SK-N-SH treated with all-trans-retinoic acid at 6 μM for 48 hours (cell line): ENCODE data around the gene NF1.

Source experiments
- ATAC-seq: fragments of 200-7000 bp; cut with Tn5 transposase; 3 replicates; pipeline ENCODE4 v1.9.1; 2020; ENCODE audit warnings: mild to moderate bottlenecking, moderate library complexity
- ARNTL ChIP-seq: fragments of 450-650 bp; formaldehyde crosslinking; IDR thresholded peaks from 2 replicates; pipeline ENCODE4 v1.5.0; 2020; ENCODE audit warnings: low read depth, mild to moderate bottlenecking, moderate library complexity, borderline replicate concordance
- BACH2 ChIP-seq: fragments of 250-450 bp; sonication (Bioruptor Pico); IDR thresholded peaks from 2 replicates; pipeline ENCODE4 v1.9.0; 2021; ENCODE audit warnings: mild to moderate bottlenecking, borderline replicate concordance
- CSDC2 ChIP-seq: fragments of 250-450 bp; sonication (Bioruptor Pico); IDR thresholded peaks from 2 replicates; pipeline ENCODE4 v1.5.0; 2020; ENCODE audit warnings: mild to moderate bottlenecking, moderate library complexity
- ISL1 ChIP-seq: fragments of 250-450 bp; sonication (Bioruptor Pico); IDR thresholded peaks from 2 replicates; pipeline ENCODE4 v2.1.2; 2022; ENCODE audit warnings: mild to moderate bottlenecking, moderate library complexity
- OSR1 ChIP-seq: fragments of 250-450 bp; sonication (Bioruptor Pico); IDR thresholded peaks from 2 replicates; pipeline ENCODE4 v1.8.0; 2022; ENCODE audit warnings: moderate library complexity, mild to moderate bottlenecking, inconsistent platforms
- PPARA ChIP-seq: fragments of 250-450 bp; sonication (Bioruptor Pico); IDR thresholded peaks from 2 replicates; pipeline ENCODE4 v1.5.0; 2020; ENCODE audit warnings: mild to moderate bottlenecking, borderline replicate concordance
- RARB ChIP-seq: fragments of 250-450 bp; sonication (Bioruptor Pico); IDR thresholded peaks from 2 replicates; pipeline ENCODE4 v1.8.0; 2021; ENCODE audit warnings: mild to moderate bottlenecking, moderate library complexity
- SNAI2 ChIP-seq: fragments of 250-450 bp; sonication (Bioruptor Pico); IDR thresholded peaks from 2 replicates; pipeline ENCODE4 v1.5.0; 2020; ENCODE audit warnings: mild to moderate bottlenecking, moderate library complexity
- TCF4 ChIP-seq: fragments of 250-450 bp; sonication (Bioruptor Pico); IDR thresholded peaks from 2 replicates; pipeline ENCODE4 v1.8.0; 2021; ENCODE audit warnings: mild to moderate bottlenecking, moderate library complexity, borderline replicate concordance
- TOX ChIP-seq: fragments of 250-450 bp; sonication (Bioruptor Pico); IDR thresholded peaks from 2 replicates; pipeline ENCODE4 v1.8.0; 2021; ENCODE audit warnings: mild to moderate bottlenecking, moderate library complexity, borderline replicate concordance
- ZC3H10 ChIP-seq: fragments of 250-450 bp; sonication (Bioruptor Pico); IDR thresholded peaks from 2 replicates; pipeline ENCODE4 v1.5.1; 2021; ENCODE audit warnings: mild to moderate bottlenecking, moderate library complexity
- ZFP30 ChIP-seq: fragments of 450-650 bp; formaldehyde crosslinking; IDR thresholded peaks from 2 replicates; pipeline ENCODE4 v1.5.0; 2022; ENCODE audit warnings: mild to moderate bottlenecking, moderate library complexity
- ZNF565 ChIP-seq: fragments of 450-650 bp; formaldehyde crosslinking; conservative IDR thresholded peaks from 2 replicates; pipeline ENCODE4 v1.5.0; 2020; ENCODE audit warnings: low read depth, mild to moderate bottlenecking, moderate library complexity
- ZNF70 ChIP-seq: fragments of 450-650 bp; formaldehyde crosslinking; IDR thresholded peaks from 2 replicates; pipeline ENCODE4 v1.5.0; 2020; ENCODE audit warnings: mild to moderate bottlenecking, moderate library complexity
- ZNF8 ChIP-seq: fragments of 450-650 bp; formaldehyde crosslinking; IDR thresholded peaks from 2 replicates; pipeline ENCODE4 v1.5.0; 2020; ENCODE audit warnings: mild to moderate bottlenecking, moderate library complexity
- TF ChIP-seq, protein P1 (sequence below): fragments of 250-450 bp; sonication (Bioruptor Pico); IDR thresholded peaks from 2 replicates; pipeline ENCODE4 v1.5.0; 2020; ENCODE audit warnings: mild to moderate bottlenecking, moderate library complexity
- TF ChIP-seq, protein P2 (sequence below): fragments of 250-450 bp; sonication (Bioruptor Pico); IDR thresholded peaks from 2 replicates; pipeline ENCODE4 v1.5.1; 2021; ENCODE audit warnings: mild to moderate bottlenecking, moderate library complexity
- TF ChIP-seq, protein P3 (sequence below): fragments of 250-450 bp; sonication (Bioruptor Pico); IDR thresholded peaks from 2 replicates; pipeline ENCODE4 v1.8.0; 2021; ENCODE audit warnings: low read depth, mild to moderate bottlenecking, moderate library complexity, borderline replicate concordance
- TF ChIP-seq, protein P4 (sequence below): fragments of 250-450 bp; sonication (Bioruptor Pico); IDR thresholded peaks from 2 replicates; pipeline ENCODE4 v1.8.0; 2020; ENCODE audit warnings: mild to moderate bottlenecking, moderate library complexity, borderline replicate concordance
- TF ChIP-seq, protein P5 (sequence below): fragments of 250-450 bp; sonication (Bioruptor Pico); IDR thresholded peaks from 2 replicates; pipeline ENCODE4 v1.5.1; 2020; ENCODE audit warnings: low read depth, mild to moderate bottlenecking, moderate library complexity

NF1 gene

DNA sequence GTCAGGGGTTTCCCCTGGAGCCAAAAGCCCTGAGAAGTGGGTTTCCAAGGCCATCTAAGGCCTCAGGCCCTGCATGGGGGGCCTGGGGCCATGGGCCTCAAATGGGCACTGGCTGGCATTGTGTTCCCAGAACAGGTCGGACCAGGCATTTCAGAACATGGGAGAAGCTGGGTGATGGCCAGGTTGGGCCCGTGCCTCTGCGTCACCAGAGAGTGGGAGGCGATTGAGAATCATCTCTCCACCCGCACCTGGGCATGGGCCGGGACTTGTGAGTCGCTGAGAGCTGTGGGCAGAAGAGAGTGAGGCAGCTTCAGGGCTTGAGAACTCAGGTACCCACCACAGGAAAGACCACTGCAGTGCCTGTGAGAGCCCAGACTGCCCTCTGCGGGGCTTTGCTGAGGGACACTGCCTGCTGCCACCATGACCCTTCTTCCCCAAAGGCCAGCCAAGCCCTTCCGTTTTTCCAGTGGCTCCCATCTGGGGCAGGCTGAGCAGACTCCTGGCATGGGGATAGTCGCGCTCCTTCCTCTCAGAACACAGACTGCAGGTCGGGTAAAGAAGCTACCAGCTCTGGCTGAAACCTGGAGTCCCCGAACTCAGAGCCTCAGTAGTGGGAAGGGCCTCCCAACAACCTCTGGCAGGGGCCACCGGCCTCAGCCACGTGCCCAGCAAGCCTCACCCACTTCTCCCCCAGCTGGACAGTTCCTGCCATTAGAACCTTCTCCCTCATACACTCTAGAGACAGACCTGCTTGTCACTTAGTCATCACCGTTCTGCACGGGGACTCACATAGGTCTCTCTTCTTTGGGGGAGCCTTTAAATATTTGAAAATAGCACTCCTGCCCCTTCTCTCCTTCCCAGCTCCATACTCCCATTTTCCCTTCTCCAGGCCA is 298.3 kb downstream of the NF1 start:
- ATAC-seq = no peak
- TF ChIP-seq ARNTL (CRISPR knock-in tag) (no peak), RARB (no peak), ZNF8 (CRISPR knock-in tag) (no peak), ZC3H10 (no peak), OSR1 (CRISPR knock-in tag) (no peak), ZNF70 (no peak), ISL1 (no peak)
- TF ChIP-seq, all 23 proteins: peak for 0

DNA sequence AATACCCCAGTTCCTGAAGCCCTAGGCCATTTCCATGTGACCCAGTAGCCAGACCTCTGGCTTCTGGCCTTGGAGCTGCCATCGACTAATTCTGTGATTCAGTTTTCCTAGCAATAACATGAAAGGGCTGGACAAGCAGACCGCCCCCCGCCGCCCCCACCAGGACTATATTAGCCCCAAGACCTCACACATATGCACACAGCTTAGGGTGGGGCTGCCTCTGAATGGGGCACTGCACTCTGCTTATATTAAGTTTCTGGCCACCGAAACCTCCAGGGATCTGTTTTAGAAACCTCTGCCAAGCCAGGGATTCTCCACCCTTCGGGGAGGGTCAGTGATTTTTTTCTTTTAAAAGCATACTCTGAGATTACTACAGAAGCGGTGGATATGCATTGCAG is 299.0 kb downstream of the NF1 start:
- TF ChIP-seq, protein P1, sequence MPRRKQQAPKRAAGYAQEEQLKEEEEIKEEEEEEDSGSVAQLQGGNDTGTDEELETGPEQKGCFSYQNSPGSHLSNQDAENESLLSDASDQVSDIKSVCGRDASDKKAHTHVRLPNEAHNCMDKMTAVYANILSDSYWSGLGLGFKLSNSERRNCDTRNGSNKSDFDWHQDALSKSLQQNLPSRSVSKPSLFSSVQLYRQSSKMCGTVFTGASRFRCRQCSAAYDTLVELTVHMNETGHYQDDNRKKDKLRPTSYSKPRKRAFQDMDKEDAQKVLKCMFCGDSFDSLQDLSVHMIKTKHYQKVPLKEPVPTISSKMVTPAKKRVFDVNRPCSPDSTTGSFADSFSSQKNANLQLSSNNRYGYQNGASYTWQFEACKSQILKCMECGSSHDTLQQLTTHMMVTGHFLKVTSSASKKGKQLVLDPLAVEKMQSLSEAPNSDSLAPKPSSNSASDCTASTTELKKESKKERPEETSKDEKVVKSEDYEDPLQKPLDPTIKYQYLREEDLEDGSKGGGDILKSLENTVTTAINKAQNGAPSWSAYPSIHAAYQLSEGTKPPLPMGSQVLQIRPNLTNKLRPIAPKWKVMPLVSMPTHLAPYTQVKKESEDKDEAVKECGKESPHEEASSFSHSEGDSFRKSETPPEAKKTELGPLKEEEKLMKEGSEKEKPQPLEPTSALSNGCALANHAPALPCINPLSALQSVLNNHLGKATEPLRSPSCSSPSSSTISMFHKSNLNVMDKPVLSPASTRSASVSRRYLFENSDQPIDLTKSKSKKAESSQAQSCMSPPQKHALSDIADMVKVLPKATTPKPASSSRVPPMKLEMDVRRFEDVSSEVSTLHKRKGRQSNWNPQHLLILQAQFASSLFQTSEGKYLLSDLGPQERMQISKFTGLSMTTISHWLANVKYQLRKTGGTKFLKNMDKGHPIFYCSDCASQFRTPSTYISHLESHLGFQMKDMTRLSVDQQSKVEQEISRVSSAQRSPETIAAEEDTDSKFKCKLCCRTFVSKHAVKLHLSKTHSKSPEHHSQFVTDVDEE (CRISPR knock-in tag) = no peak
- no peak for ATAC-seq

DNA sequence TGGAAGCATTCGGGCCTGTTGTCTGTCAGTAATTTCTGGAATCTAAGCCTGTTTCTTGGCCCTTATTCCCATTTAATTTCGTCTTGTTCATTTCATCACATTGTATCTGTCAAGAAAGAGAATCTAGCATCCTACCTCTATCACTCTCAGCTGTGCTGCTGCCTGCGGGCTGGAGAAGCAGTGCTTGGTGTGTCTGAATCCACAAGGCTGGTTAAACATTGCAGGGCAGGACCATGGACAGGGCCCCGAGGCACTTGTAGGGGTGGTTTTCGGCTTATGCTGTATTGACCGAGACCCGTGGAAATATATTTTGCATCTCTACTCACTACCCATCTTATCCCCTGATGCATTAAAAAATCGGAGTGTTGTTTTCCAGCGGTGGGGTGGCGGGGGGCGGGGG is 299.8 kb downstream of the NF1 start:
- 0 out of 3 replicates have a peak, but pooled peaks have one; percentile 32 for ATAC-seq
- TF ChIP-seq ZNF565 (CRISPR knock-in tag) (no peak), ZFP30 (no peak), ISL1 (no peak), BACH2 (CRISPR knock-in tag) (no peak), TOX (no peak), ZNF8 (CRISPR knock-in tag) (no peak), TCF4 (CRISPR knock-in tag) (no peak), CSDC2 (CRISPR knock-in tag) (no peak), PPARA (CRISPR knock-in tag) (no peak), SNAI2 (no peak), OSR1 (CRISPR knock-in tag) (no peak), ZC3H10 (no peak), ARNTL (CRISPR knock-in tag) (no peak), ZNF70 (no peak)
- TF ChIP-seq, protein P1 (CRISPR knock-in tag) = no peak
- TF ChIP-seq, protein P2, sequence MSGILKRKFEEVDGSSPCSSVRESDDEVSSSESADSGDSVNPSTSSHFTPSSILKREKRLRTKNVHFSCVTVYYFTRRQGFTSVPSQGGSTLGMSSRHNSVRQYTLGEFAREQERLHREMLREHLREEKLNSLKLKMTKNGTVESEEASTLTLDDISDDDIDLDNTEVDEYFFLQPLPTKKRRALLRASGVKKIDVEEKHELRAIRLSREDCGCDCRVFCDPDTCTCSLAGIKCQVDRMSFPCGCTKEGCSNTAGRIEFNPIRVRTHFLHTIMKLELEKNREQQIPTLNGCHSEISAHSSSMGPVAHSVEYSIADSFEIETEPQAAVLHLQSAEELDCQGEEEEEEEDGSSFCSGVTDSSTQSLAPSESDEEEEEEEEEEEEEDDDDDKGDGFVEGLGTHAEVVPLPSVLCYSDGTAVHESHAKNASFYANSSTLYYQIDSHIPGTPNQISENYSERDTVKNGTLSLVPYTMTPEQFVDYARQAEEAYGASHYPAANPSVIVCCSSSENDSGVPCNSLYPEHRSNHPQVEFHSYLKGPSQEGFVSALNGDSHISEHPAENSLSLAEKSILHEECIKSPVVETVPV (CRISPR knock-in tag) = no peak
- TF ChIP-seq, protein P3, sequence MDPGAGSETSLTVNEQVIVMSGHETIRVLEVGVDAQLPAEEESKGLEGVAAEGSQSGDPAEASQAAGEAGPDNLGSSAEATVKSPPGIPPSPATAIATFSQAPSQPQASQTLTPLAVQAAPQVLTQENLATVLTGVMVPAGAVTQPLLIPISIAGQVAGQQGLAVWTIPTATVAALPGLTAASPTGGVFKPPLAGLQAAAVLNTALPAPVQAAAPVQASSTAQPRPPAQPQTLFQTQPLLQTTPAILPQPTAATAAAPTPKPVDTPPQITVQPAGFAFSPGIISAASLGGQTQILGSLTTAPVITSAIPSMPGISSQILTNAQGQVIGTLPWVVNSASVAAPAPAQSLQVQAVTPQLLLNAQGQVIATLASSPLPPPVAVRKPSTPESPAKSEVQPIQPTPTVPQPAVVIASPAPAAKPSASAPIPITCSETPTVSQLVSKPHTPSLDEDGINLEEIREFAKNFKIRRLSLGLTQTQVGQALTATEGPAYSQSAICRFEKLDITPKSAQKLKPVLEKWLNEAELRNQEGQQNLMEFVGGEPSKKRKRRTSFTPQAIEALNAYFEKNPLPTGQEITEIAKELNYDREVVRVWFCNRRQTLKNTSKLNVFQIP (CRISPR knock-in tag) = no peak
- TF ChIP-seq, protein P4, sequence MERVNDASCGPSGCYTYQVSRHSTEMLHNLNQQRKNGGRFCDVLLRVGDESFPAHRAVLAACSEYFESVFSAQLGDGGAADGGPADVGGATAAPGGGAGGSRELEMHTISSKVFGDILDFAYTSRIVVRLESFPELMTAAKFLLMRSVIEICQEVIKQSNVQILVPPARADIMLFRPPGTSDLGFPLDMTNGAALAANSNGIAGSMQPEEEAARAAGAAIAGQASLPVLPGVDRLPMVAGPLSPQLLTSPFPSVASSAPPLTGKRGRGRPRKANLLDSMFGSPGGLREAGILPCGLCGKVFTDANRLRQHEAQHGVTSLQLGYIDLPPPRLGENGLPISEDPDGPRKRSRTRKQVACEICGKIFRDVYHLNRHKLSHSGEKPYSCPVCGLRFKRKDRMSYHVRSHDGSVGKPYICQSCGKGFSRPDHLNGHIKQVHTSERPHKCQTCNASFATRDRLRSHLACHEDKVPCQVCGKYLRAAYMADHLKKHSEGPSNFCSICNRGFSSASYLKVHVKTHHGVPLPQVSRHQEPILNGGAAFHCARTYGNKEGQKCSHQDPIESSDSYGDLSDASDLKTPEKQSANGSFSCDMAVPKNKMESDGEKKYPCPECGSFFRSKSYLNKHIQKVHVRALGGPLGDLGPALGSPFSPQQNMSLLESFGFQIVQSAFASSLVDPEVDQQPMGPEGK = no peak
- TF ChIP-seq, protein P5, sequence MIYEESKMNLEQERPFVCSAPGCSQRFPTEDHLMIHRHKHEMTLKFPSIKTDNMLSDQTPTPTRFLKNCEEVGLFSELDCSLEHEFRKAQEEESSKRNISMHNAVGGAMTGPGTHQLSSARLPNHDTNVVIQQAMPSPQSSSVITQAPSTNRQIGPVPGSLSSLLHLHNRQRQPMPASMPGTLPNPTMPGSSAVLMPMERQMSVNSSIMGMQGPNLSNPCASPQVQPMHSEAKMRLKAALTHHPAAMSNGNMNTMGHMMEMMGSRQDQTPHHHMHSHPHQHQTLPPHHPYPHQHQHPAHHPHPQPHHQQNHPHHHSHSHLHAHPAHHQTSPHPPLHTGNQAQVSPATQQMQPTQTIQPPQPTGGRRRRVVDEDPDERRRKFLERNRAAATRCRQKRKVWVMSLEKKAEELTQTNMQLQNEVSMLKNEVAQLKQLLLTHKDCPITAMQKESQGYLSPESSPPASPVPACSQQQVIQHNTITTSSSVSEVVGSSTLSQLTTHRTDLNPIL = no peak
